Right lobe of liver (tissue), 4 donors: ENCODE results near the gene TRIP6.

ENCODE experiments used
- POLR2A ChIP-seq: fragments of 450-650 bp; IDR thresholded peaks from one replicate; pipeline ENCODE4 v1.6.1; 2017; ENCODE audit warnings: antibody characterized with exemption, mild to moderate bottlenecking
- TF ChIP-seq, protein P1 (sequence below), 4 donors: fragments of 200-600 bp in 3 of 4; fragments of 450-650 bp in 1 of 4; IDR thresholded peaks; one replicate each; pipeline versions ENCODE4 v1.5.1 to v1.8.0; 2016 to 2022; ENCODE audit warnings: antibody characterized with exemption in 4 of 4, mild to moderate bottlenecking in 2 of 4
- donor health status: DM: no; HTN: no; CAD: no.
- donor health status: DM: no; HTN: no; CAD: no.
- donor health status: DM: no; HTN: yes; CAD: no.

GRCh38 chr7:100888988-100889750 is 22.0 kb downstream of the TRIP6 start, which contains the start of gene UFSP1:
- TF ChIP-seq, protein P1, sequence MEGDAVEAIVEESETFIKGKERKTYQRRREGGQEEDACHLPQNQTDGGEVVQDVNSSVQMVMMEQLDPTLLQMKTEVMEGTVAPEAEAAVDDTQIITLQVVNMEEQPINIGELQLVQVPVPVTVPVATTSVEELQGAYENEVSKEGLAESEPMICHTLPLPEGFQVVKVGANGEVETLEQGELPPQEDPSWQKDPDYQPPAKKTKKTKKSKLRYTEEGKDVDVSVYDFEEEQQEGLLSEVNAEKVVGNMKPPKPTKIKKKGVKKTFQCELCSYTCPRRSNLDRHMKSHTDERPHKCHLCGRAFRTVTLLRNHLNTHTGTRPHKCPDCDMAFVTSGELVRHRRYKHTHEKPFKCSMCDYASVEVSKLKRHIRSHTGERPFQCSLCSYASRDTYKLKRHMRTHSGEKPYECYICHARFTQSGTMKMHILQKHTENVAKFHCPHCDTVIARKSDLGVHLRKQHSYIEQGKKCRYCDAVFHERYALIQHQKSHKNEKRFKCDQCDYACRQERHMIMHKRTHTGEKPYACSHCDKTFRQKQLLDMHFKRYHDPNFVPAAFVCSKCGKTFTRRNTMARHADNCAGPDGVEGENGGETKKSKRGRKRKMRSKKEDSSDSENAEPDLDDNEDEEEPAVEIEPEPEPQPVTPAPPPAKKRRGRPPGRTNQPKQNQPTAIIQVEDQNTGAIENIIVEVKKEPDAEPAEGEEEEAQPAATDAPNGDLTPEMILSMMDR (IDR thresholded peaks at IDR 0.05): peak in 1 of 4 donors; percentile 11
- TF ChIP-seq POLR2A: peak; percentile 58
